Tibial artery (tissue), 4 donors: ENCODE data around the gene SPOUT1.

ENCODE experiments used
- DNase-seq, 2 donors: peaks; one replicate each; pipeline ENCODE4 v3.0.0-alpha.2; 2019
- H3K27ac ChIP-seq, 2 donors: fragments of 200-600 bp; sonication (generic) in 1 of 2; 1 replicate in 1 of 2; 2 replicates in 1 of 2; pipeline ENCODE4 v1.5.1; 2018 to 2019; ENCODE audit warnings: mild to moderate bottlenecking in 1 of 2
- H3K27me3 ChIP-seq, 2 donors: fragments of 200-600 bp; sonication (generic) in 1 of 2; one replicate each; pipeline versions ENCODE4 v1.5.1 to v1.6.0; 2016 to 2019
- H3K36me3 ChIP-seq, 3 donors: fragments of 200-600 bp; sonication (generic) in 2 of 3; one replicate each; pipeline ENCODE4 v1.5.1; 2016 to 2019; ENCODE audit warnings: mild to moderate bottlenecking in 2 of 3
- H3K4me1 ChIP-seq, 4 donors: fragments of 200-600 bp; sonication (generic) in 2 of 4; 1 replicate in 3 of 4; 2 replicates in 1 of 4; pipeline ENCODE4 v1.5.1; 2016 to 2019
- H3K4me3 ChIP-seq, 2 donors: fragments of 200-600 bp; sonication (generic) in 1 of 2; 1 replicate in 1 of 2; 2 replicates in 1 of 2; pipeline ENCODE4 v1.5.1; 2018 to 2019; ENCODE audit warnings: mild to moderate bottlenecking in 2 of 2
- H3K9me3 ChIP-seq, 3 donors: fragments of 200-600 bp; sonication (generic) in 1 of 3; one replicate each; pipeline ENCODE4 v1.5.1; 2016 to 2019
- CTCF ChIP-seq, 2 experiments: fragments of 200-600 bp in 1 of 2; fragments of 450-650 bp in 1 of 2; IDR thresholded peaks; one replicate each; pipeline ENCODE4 v1.5.1; 2017 to 2019; ENCODE audit warnings: antibody characterized with exemption in 2 of 2, mild to moderate bottlenecking in 1 of 2, moderate library complexity in 1 of 2
- intact Hi-C: fragments of 100-400 bp; cut with DNase I; formaldehyde crosslinking; loops from one replicate; pipeline ENCODE4 v1.15.0; 2023; ENCODE audit warnings: low total_unique reads

SPOUT1 gene

DNA sequence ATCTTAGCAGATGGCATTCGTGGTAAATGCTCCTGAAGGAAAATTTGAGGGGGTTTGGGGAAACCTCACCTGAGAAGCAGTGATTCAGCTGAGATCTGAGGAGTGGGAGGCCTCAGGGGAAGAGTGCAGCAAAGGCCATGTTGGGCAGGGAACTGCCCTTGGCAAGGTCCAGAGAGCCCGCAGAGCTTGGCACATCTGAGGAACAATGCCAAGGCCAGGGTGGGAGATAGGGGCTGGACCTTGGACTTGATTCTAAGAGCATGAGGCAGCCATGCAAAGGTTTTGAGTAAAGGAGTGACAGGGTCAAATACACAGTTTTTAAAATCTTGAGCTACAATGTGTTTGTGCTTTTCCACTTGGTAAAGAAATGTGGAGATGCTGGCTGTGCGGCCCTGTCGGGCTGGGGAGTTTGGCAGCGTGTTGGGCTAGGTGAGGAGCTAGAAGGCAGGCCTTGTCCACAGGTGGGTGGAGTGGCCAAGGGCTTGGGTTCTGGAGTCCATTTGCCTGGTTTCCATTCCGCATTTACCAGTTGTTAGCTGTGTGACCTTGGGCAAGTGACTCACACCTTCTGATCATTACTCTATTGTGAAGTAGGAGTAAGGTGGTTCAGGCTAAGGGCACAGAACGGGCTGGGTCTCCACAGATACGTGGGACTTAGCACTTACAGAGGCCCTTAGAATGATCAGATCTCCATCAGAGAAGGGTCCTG, 36.5 kb downstream of the SPOUT1 start:
- Histone ChIP-seq H3K4me1 (peaks cover under 1 to 8% (median 8%) of the 10 kb centered on the region in 4 donors), H3K36me3 (peaks cover 50 to 91% (median 67%) of the 10 kb centered on the region in 3 donors), H3K27ac (no peak overlapping the region), H3K4me3 (no peak overlapping the region), H3K9me3 (no peaks in the 10 kb centered on the region), H3K27me3 (no peaks in the 10 kb centered on the region)
- DNase-seq: no peak
- intact Hi-C loops: no loop called here
- TF ChIP-seq CTCF (IDR thresholded peaks at IDR 0.05): no peak

DNA sequence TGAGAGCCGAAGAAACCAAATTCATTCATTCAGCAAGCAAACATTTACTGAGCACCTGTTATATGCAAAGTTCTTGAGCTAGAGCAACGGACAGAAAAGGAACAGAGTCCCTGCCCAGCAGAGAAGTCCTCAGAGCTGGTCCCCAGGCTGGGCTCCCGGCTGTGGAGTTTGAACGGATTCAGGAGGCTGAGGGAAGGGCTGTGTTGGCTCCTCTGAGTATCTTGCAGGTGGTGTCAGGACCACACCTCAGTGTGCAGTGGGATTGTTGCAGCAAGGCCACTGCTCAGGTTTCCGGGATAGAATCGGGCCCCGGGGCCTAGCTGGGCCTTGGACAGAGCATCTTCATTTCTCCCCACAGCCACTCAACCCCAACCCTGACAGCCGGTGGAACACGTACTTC, 37.5 kb downstream of the SPOUT1 start:
- Histone ChIP-seq H3K4me3 (no peak overlapping the region), H3K36me3 (peaks cover 40 to 81% (median 57%) of the 10 kb centered on the region in 3 donors), H3K9me3 (no peaks in the 10 kb centered on the region), H3K27ac (no peak overlapping the region), H3K27me3 (no peaks in the 10 kb centered on the region), H3K4me1 (peaks cover 6 to 14% (median 12%) of the 10 kb centered on the region in 4 donors)
- DNase-seq: no peak
- TF ChIP-seq CTCF (IDR thresholded peaks at IDR 0.05): no peak
- intact Hi-C loops: no loop called here

GRCh38 chr9:128790536-128790935, 39.1 kb downstream of the SPOUT1 start:
- H3K36me3 ChIP-seq: peaks cover 33 to 65% (median 44%) of the 10 kb centered on the region in 3 donors
- no peak overlapping the region for H3K27ac ChIP-seq

DNA sequence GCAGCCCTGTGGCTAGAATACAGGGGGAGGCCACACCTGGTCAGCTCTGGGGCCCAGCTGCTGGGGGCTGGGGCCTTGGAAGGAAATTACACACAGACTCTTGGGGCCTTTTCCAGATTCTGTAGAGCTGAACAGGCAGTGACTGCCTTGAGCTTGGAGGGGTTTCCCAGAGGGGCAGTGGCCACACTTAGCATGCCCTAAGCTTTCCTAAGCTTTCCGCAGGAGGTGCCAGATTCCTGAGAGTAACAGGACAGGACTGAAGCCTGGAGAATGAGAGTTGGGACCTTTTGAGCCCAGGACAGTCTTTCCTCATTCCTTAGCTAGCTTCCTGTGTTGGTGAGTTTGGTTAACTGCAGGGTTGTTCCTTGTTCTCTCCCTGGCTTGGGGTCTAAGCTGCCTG, 41.1 kb downstream of the SPOUT1 start:
- DNase-seq: no peak
- Histone ChIP-seq H3K4me1 (peaks cover 6 to 18% (median 12%) of the 10 kb centered on the region in 4 donors), H3K4me3 (peak overlapping the region; percentile 68 to 70), H3K27ac (peak overlapping the region; percentile 76 to 80), H3K36me3 (peaks cover 25 to 45% (median 26%) of the 10 kb centered on the region in 3 donors), H3K27me3 (no peaks in the 10 kb centered on the region), H3K9me3 (no peaks in the 10 kb centered on the region)
- intact Hi-C loops: no loop called here
- TF ChIP-seq CTCF (IDR thresholded peaks at IDR 0.05): no peak

More at GRCh38 chr9:128790536-128790935, 39.1 kb downstream of the SPOUT1 start:
- Histone ChIP-seq H3K4me1 (peaks cover 6 to 18% (median 12%) of the 10 kb centered on the region in 4 donors), H3K9me3 (no peaks in the 10 kb centered on the region), H3K4me3 (no peak overlapping the region), H3K27me3 (no peaks in the 10 kb centered on the region)
- intact Hi-C loops: no loop called here
- TF ChIP-seq CTCF (IDR thresholded peaks at IDR 0.05): no peak
- no peak for DNase-seq

DNA sequence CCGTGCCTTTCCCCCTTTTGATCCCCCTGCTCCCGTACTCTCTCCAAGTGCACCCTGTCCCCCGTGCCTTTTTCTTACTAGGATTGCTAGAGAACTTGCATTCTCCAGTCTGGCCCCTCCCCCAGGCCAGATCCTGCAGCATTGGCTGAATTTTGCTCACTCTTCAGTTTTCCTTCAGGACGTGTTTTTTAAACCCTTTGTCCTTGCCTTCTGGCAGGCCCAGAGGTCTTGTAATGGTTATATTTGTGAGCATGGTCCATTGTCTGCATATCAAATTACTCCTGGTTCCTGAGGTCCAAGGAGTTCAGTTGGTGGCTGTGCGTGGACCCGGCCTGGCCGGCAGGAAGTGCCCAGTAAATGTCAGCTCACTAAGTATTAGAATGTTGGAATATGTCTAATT, 41.9 kb downstream of the SPOUT1 start:
- DNase-seq: no peak
- Histone ChIP-seq H3K27ac (peak overlapping the region; percentile 76 to 80), H3K36me3 (peaks cover 18 to 37% (median 19%) of the 10 kb centered on the region in 3 donors), H3K4me3 (peak overlapping the region; percentile 68 to 70), H3K27me3 (no peaks in the 10 kb centered on the region), H3K9me3 (no peaks in the 10 kb centered on the region), H3K4me1 (peaks cover 6 to 18% (median 12%) of the 10 kb centered on the region in 4 donors)
- intact Hi-C loops: loop anchor here (2.0 kb wide), 1 partner anchor 15 kb away; no protein-coding TSS in a partner anchor
- TF ChIP-seq CTCF (IDR thresholded peaks at IDR 0.05): no peak
